ENCODE measurements around the gene ADGRV1.

DNA sequence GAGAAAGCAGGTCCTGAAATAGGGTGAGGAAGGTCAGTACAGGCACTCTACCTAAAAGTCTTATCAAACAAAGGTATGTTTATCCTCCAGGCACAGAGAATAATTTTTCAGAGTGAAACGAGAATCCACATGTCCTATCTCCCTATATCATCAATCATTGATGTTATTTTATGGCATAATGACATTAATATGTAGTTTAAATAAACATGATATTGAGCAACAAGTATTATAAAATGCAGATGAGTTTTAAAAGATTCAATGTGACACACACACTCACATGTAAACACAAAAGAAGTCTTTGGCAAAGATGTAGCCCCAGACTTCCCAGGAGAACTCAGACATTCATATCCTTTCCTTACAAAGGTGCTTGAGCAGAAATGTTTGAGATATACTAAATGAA, 389.1 kb downstream of the ADGRV1 start:
- TF ChIP-seq, protein P1, sequence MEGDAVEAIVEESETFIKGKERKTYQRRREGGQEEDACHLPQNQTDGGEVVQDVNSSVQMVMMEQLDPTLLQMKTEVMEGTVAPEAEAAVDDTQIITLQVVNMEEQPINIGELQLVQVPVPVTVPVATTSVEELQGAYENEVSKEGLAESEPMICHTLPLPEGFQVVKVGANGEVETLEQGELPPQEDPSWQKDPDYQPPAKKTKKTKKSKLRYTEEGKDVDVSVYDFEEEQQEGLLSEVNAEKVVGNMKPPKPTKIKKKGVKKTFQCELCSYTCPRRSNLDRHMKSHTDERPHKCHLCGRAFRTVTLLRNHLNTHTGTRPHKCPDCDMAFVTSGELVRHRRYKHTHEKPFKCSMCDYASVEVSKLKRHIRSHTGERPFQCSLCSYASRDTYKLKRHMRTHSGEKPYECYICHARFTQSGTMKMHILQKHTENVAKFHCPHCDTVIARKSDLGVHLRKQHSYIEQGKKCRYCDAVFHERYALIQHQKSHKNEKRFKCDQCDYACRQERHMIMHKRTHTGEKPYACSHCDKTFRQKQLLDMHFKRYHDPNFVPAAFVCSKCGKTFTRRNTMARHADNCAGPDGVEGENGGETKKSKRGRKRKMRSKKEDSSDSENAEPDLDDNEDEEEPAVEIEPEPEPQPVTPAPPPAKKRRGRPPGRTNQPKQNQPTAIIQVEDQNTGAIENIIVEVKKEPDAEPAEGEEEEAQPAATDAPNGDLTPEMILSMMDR (IDR thresholded peaks at IDR 0.05) = no peak
- no peak for TF ChIP-seq POLR2A (IDR thresholded peaks at IDR 0.05)

Measured in Peyer's patch (tissue), 4 donors.